Measurements from ENCODE around the gene SUMO2. TPM values are rescaled to one million over a fixed set of nuclear protein-coding genes. Genes with fewer than 3 reads are reported as not detected.

SUMO2 gene
- total and polyA plus RNA-seq, 2 of the 13 experiments (the other 11 are each of a cell fraction or from before 2014, with no cell fraction given), result 337 to 553 TPM

GRCh38 chr17:75154195-75155106, 28.3 kb downstream of the SUMO2 start, which contains the start of gene JPT1 (continued):
- TF ChIP-seq ZNF691 (CRISPR knock-in tag; IDR thresholded peaks at IDR 0.05; ENCODE audit: borderline replicate concordance, low read depth), result peak; percentile 69; the same call in 1 of the 2 replicates
- TF ChIP-seq AGO1 (IDR thresholded peaks at IDR 0.05; ENCODE audit: low read depth, low read length, poor library complexity, severe bottlenecking), result no peak
- TF ChIP-seq PRDM4 (CRISPR knock-in tag; IDR thresholded peaks at IDR 0.05; ENCODE audit: borderline replicate concordance), result no peak; the same call in 1 of the 2 replicates
- no peak for TF ChIP-seq TCF7 (IDR thresholded peaks at IDR 0.05; ENCODE audit: low read depth)
- TF ChIP-seq ATM (IDR thresholded peaks at IDR 0.05; ENCODE audit: borderline replicate concordance), result no peak
- TF ChIP-seq MXD1 (CRISPR knock-in tag; IDR thresholded peaks at IDR 0.05), result peak; percentile 88; the same call in 1 of the 2 replicates
- TF ChIP-seq ZNF589 (CRISPR knock-in tag; conservative IDR thresholded peaks at IDR 0.05), result no peak
- no peak for TF ChIP-seq MTA3 (CRISPR knock-in tag; IDR thresholded peaks at IDR 0.05)
- TF ChIP-seq HCFC1 (IDR thresholded peaks at IDR 0.05; ENCODE audit: low read depth, low read length), result peak; percentile 22
- peak; percentile 82 for TF ChIP-seq NRL (CRISPR knock-in tag; IDR thresholded peaks at IDR 0.05; ENCODE audit: borderline replicate concordance)
- no peak for TF ChIP-seq ZNF432 (CRISPR knock-in tag; IDR thresholded peaks at IDR 0.05; ENCODE audit: borderline replicate concordance)
- peak; percentile 87 for TF ChIP-seq ZNF792 (CRISPR knock-in tag; IDR thresholded peaks at IDR 0.05)
- no peak for TF ChIP-seq DMTF1 (CRISPR knock-in tag; IDR thresholded peaks at IDR 0.05)
- TF ChIP-seq TRIM22 (IDR thresholded peaks at IDR 0.05), result no peak
- TF ChIP-seq HNRNPK (IDR thresholded peaks at IDR 0.05; ENCODE audit: low read depth, low read length, poor library complexity, severe bottlenecking), result peak; percentile 79
- TF ChIP-seq FOXA1 (IDR thresholded peaks at IDR 0.05), result no peak
- peak; percentile 2; the same call in 1 of the 2 replicates for TF ChIP-seq FOXA1 (CRISPR knock-in tag; IDR thresholded peaks at IDR 0.05)

All from HepG2 (cell line).